ENCODE results near the gene GPT2. TPM values are rescaled to one million over a fixed set of nuclear protein-coding genes. Genes with fewer than 3 reads are reported as not detected.

Gene GPT2
- total RNA-seq, 1 donor from 2014 or later = 70.2 TPM

DNA sequence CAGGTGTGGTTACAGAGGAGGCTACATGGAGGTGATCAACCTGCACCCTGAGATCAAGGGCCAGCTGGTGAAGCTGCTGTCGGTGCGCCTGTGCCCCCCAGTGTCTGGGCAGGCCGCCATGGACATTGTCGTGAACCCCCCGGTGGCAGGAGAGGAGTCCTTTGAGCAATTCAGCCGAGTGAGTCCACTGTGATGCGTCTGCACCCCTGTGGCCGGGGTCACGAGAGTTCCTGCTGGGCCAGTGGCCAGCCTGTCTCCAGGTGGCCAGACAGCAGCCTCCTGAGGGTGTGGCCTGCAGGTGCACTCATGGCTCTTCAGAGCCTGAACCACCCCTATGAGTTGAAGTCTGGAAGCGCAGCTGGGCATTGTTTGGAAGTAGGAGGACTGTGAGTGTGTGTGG is 38.1 kb downstream of the GPT2 start:
- H3K27ac Mint-ChIP-seq (ENCODE audit: unreplicated experiment) = no peak overlapping the region

DNA sequence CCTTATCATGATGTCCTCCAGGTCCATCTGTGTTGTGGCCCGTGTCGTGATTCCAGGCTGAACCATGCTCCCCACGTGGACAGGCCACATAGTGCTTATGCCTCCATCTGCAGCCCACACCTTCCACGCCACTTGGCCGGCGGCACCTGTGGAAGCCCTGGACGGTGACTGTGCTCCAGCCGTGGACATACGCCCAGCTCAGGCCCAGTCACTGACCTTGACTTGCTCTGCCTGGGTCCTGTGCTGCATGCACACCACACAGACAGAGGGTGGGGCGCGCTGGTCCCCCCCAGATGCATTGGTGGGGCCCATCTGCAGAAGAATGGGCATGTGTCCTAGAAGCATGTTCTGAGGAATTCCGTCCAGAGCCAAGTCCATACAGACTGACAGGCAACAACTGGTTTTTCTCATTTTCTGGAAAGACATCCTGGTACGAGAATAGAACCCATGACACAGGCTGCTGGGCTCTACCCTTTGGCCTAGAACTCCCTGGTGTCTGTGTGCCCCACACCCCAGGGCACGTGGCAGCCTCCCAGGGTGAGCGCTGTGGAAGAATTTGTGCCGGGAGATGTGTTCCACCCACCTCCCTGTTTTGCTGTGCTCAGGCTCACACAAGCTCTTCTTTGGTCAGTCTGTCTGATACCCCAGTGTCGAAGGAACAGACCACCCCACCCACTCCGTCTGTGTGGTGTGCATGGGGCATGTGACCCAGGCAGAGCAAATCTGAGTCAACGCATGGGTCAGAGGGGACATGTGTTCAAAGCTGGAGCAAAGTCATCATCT is 39.5 kb downstream of the GPT2 start:
- H3K27ac Mint-ChIP-seq (ENCODE audit: unreplicated experiment) = peak overlapping the region; percentile 59
- DNase-seq (ENCODE audit: low read depth) (no peak), FAIRE-seq (no peak)
- Histone ChIP-seq H2AFZ (ENCODE audit: low read depth, low read length) (no peak overlapping the region), H3K9ac (ENCODE audit: low read length) (no peak overlapping the region), H3K9me3 (ENCODE audit: insufficient read depth, low read depth, low read length) (no peaks in the 10 kb centered on the region), H3K79me2 (ENCODE audit: insufficient read depth, low read length) (no peaks in the 10 kb centered on the region), H3K4me1 (ENCODE audit: insufficient read depth, low read length) (no peaks in the 10 kb centered on the region), H3K27ac (ENCODE audit: low read depth, low read length) (no peak overlapping the region), H3K36me3 (ENCODE audit: insufficient read depth, low read length) (peaks cover 12% of the 10 kb centered on the region), H3K27me3 (ENCODE audit: insufficient read depth, low read length) (no peaks in the 10 kb centered on the region), H3K4me2 (ENCODE audit: low read length) (no peak overlapping the region), H3K4me3 (ENCODE audit: insufficient read depth, low read depth, low read length) (no peak overlapping the region), H4K20me1 (ENCODE audit: insufficient read depth, low read length) (peaks cover 4% of the 10 kb centered on the region)
- no peaks in the 10 kb centered on the region for H3K27me3 Mint-ChIP-seq (ENCODE audit: low read depth, unreplicated experiment)
- no peaks in the 10 kb centered on the region for H3K9me3 Mint-ChIP-seq (ENCODE audit: unreplicated experiment)
- peaks cover 2% of the 10 kb centered on the region for H3K4me1 Mint-ChIP-seq (ENCODE audit: low read depth, unreplicated experiment)
- no peak overlapping the region for H3K4me3 Mint-ChIP-seq (ENCODE audit: unreplicated experiment)
- TF ChIP-seq EZH2 (IDR thresholded peaks at IDR 0.05; ENCODE audit: insufficient read depth, low read length) (no peak), CTCF (IDR thresholded peaks at IDR 0.05; ENCODE audit: insufficient read depth, low read depth, low read length) (no peak)
- peaks cover 27% of the 10 kb centered on the region for H3K36me3 Mint-ChIP-seq (ENCODE audit: low read depth, unreplicated experiment)

More for the DNA sequence above, 38.1 kb downstream of the GPT2 start:
- DNase-seq (ENCODE audit: low read depth) (no peak), FAIRE-seq (no peak)
- no peak overlapping the region for H3K9ac ChIP-seq (ENCODE audit: low read length)
- H3K4me1 Mint-ChIP-seq (ENCODE audit: low read depth, unreplicated experiment) = peaks cover 2% of the 10 kb centered on the region
- H3K4me3 Mint-ChIP-seq (ENCODE audit: unreplicated experiment) = no peak overlapping the region
- no peak overlapping the region for H3K4me2 ChIP-seq (ENCODE audit: low read length)
- no peak overlapping the region for H3K27ac ChIP-seq (ENCODE audit: low read depth, low read length)
- H3K9me3 Mint-ChIP-seq (ENCODE audit: unreplicated experiment) = no peaks in the 10 kb centered on the region
- H3K36me3 ChIP-seq (ENCODE audit: insufficient read depth, low read length) = peaks cover 14% of the 10 kb centered on the region
- H3K4me1 ChIP-seq (ENCODE audit: insufficient read depth, low read length) = no peaks in the 10 kb centered on the region
- no peaks in the 10 kb centered on the region for H3K27me3 ChIP-seq (ENCODE audit: insufficient read depth, low read length)
- no peaks in the 10 kb centered on the region for H3K79me2 ChIP-seq (ENCODE audit: insufficient read depth, low read length)
- H3K4me3 ChIP-seq (ENCODE audit: insufficient read depth, low read depth, low read length) = no peak overlapping the region
- H3K9me3 ChIP-seq (ENCODE audit: insufficient read depth, low read depth, low read length) = no peaks in the 10 kb centered on the region
- peaks cover 4% of the 10 kb centered on the region for H4K20me1 ChIP-seq (ENCODE audit: insufficient read depth, low read length)
- H2AFZ ChIP-seq (ENCODE audit: low read depth, low read length) = no peak overlapping the region
- TF ChIP-seq EZH2 (IDR thresholded peaks at IDR 0.05; ENCODE audit: insufficient read depth, low read length) (no peak), CTCF (IDR thresholded peaks at IDR 0.05; ENCODE audit: insufficient read depth, low read depth, low read length) (no peak)
- H3K36me3 Mint-ChIP-seq (ENCODE audit: low read depth, unreplicated experiment) = peaks cover 33% of the 10 kb centered on the region
- no peaks in the 10 kb centered on the region for H3K27me3 Mint-ChIP-seq (ENCODE audit: low read depth, unreplicated experiment)

GRCh38 chr16:46924402-46924801 is 40.2 kb downstream of the GPT2 start:
- no peak overlapping the region for H3K27ac Mint-ChIP-seq (ENCODE audit: unreplicated experiment)
- no peak overlapping the region for H2AFZ ChIP-seq (ENCODE audit: low read depth, low read length)
- FAIRE-seq (no peak), DNase-seq (ENCODE audit: low read depth) (no peak)
- H3K4me2 ChIP-seq (ENCODE audit: low read length) = no peak overlapping the region
- peaks cover 4% of the 10 kb centered on the region for H4K20me1 ChIP-seq (ENCODE audit: insufficient read depth, low read length)
- H3K27me3 ChIP-seq (ENCODE audit: insufficient read depth, low read length) = no peaks in the 10 kb centered on the region
- peaks cover 4% of the 10 kb centered on the region for H3K4me1 Mint-ChIP-seq (ENCODE audit: low read depth, unreplicated experiment)
- no peaks in the 10 kb centered on the region for H3K4me1 ChIP-seq (ENCODE audit: insufficient read depth, low read length)
- no peak overlapping the region for H3K9ac ChIP-seq (ENCODE audit: low read length)
- H3K27me3 Mint-ChIP-seq (ENCODE audit: low read depth, unreplicated experiment) = no peaks in the 10 kb centered on the region
- H3K9me3 ChIP-seq (ENCODE audit: insufficient read depth, low read depth, low read length) = no peaks in the 10 kb centered on the region
- H3K9me3 Mint-ChIP-seq (ENCODE audit: unreplicated experiment) = no peaks in the 10 kb centered on the region
- H3K36me3 Mint-ChIP-seq (ENCODE audit: low read depth, unreplicated experiment) = peaks cover 28% of the 10 kb centered on the region
- no peak overlapping the region for H3K4me3 Mint-ChIP-seq (ENCODE audit: unreplicated experiment)
- H3K79me2 ChIP-seq (ENCODE audit: insufficient read depth, low read length) = no peaks in the 10 kb centered on the region
- TF ChIP-seq EZH2 (IDR thresholded peaks at IDR 0.05; ENCODE audit: insufficient read depth, low read length) (no peak), CTCF (IDR thresholded peaks at IDR 0.05; ENCODE audit: insufficient read depth, low read depth, low read length) (no peak)
- H3K36me3 ChIP-seq (ENCODE audit: insufficient read depth, low read length) = peaks cover 16% of the 10 kb centered on the region
- no peak overlapping the region for H3K4me3 ChIP-seq (ENCODE audit: insufficient read depth, low read depth, low read length)
- no peak overlapping the region for H3K27ac ChIP-seq (ENCODE audit: low read depth, low read length)

Data from astrocyte (in vitro differentiated cells and primary cell).